Sigmoid colon (tissue), 7 donors: ENCODE results near the gene SCN1B. TPM values are rescaled to one million over a fixed set of nuclear protein-coding genes. Genes with fewer than 3 reads are reported as not detected.

ENCODE experiments used
- DNase-seq: peaks from one replicate; pipeline ENCODE4 v3.0.0-alpha.2; 2019
- H3K27ac ChIP-seq, 4 donors: fragments of 200-600 bp; sonication (generic); one replicate each; pipeline ENCODE4 v1.5.1; 2016 to 2019; ENCODE audit warnings: mild to moderate bottlenecking in 1 of 4
- H3K27me3 ChIP-seq, 3 donors: fragments of 200-600 bp; sonication (generic); one replicate each; pipeline ENCODE4 v1.5.1; 2019; ENCODE audit warnings: mild to moderate bottlenecking in 1 of 3
- H3K36me3 ChIP-seq, 4 donors: fragments of 200-600 bp; sonication (generic); one replicate each; pipeline ENCODE4 v1.5.1; 2016 to 2019
- H3K4me1 ChIP-seq, 4 donors: fragments of 200-600 bp; sonication (generic); one replicate each; pipeline ENCODE4 v1.5.1; 2017 to 2019
- H3K4me3 ChIP-seq, 4 donors: fragments of 200-600 bp; sonication (generic); one replicate each; pipeline ENCODE4 v1.5.1; 2017 to 2019; ENCODE audit warnings: mild to moderate bottlenecking in 2 of 4, moderate library complexity in 1 of 4
- H3K9me3 ChIP-seq, 4 donors: fragments of 200-600 bp in 3 of 4; sonication (generic) in 3 of 4; one replicate each; pipeline versions ENCODE4 v1.5.1 to v1.6.1; 2013 to 2019
- EP300 ChIP-seq, 4 donors: sonication (generic); formaldehyde crosslinking; IDR thresholded peaks; one replicate each; pipeline ENCODE4 v1.6.1; 2017; ENCODE audit warnings: antibody characterized with exemption in 4 of 4
- POLR2A ChIP-seq, 2 donors: fragments of 450-650 bp; IDR thresholded peaks; one replicate each; pipeline ENCODE4 v1.6.1; 2016; ENCODE audit warnings: antibody characterized with exemption in 2 of 2, mild to moderate bottlenecking in 2 of 2, moderate library complexity in 2 of 2
- POLR2AphosphoS5 ChIP-seq, 4 donors: sonication (generic); formaldehyde crosslinking; IDR thresholded peaks; one replicate each; pipeline ENCODE4 v1.6.1; 2017; ENCODE audit warnings: antibody characterized with exemption in 4 of 4
- WGBS, 2 donors: extraction: QIAGEN DNeasy Blood & Tissue Kit; methylation state at CpG; one replicate each; pipeline ENCODE4 v1.1.7; 2013; 5-methylcytosine and 5-hydroxymethylcytosine counted together
- intact Hi-C: fragments of 100-400 bp; cut with DNase I; formaldehyde crosslinking; loops from one replicate; pipeline ENCODE4 v1.15.1; 2023
- polyA plus RNA-seq, 3 donors: library from polyadenylated mRNA; stranded (reverse); fragments of 200-250 nt; gene quantifications; one replicate each; pipeline ENCODE4 v1.2.3, GENCODE V29; 2013
- total RNA-seq, 4 donors: library from RNA; depleted of rRNA; stranded (reverse); fragments of >200 nt; gene quantifications; one replicate each; pipeline ENCODE4 v1.1.0, GENCODE V29; 2016
- TF ChIP-seq, protein P1 (sequence below), 4 experiments: fragments of 450-650 bp in 3 of 4; fragments of 200-600 bp in 1 of 4; IDR thresholded peaks; one replicate each; pipeline ENCODE4 v1.5.1; 2016 to 2019; ENCODE audit warnings: antibody characterized with exemption in 4 of 4, mild to moderate bottlenecking in 3 of 4, moderate library complexity in 2 of 4
- donor health status: healthy with polysubstance abuse.
- donor health status: Bipolar disorder and iron deficiency.
- donor health status: healthy.

Gene SCN1B
- total and polyA plus RNA-seq, 7 donors = 3.0 to 10.0 (median 5.7) TPM

GRCh38 chr19:35073941-35074340 lies 43.7 kb downstream of the SCN1B start:
- Histone ChIP-seq H3K4me3 (no peak overlapping the region), H3K4me1 (no peaks in the 10 kb centered on the region), H3K9me3 (peaks cover 0 to 5% (median 0%) of the 10 kb centered on the region in 4 donors), H3K27me3 (no peaks in the 10 kb centered on the region), H3K36me3 (no peaks in the 10 kb centered on the region), H3K27ac (no peak overlapping the region)
- WGBS, 2 donors = 66 to 80% methylated on average over 8 of the region's 8 CpGs
- no peak for DNase-seq
- intact Hi-C loops = no loop called here
- no peak for TF ChIP-seq POLR2A (IDR thresholded peaks at IDR 0.05)
- no peak for TF ChIP-seq EP300 (IDR thresholded peaks at IDR 0.05)
- TF ChIP-seq POLR2AphosphoS5 (IDR thresholded peaks at IDR 0.05) = no peak
- TF ChIP-seq, protein P1, sequence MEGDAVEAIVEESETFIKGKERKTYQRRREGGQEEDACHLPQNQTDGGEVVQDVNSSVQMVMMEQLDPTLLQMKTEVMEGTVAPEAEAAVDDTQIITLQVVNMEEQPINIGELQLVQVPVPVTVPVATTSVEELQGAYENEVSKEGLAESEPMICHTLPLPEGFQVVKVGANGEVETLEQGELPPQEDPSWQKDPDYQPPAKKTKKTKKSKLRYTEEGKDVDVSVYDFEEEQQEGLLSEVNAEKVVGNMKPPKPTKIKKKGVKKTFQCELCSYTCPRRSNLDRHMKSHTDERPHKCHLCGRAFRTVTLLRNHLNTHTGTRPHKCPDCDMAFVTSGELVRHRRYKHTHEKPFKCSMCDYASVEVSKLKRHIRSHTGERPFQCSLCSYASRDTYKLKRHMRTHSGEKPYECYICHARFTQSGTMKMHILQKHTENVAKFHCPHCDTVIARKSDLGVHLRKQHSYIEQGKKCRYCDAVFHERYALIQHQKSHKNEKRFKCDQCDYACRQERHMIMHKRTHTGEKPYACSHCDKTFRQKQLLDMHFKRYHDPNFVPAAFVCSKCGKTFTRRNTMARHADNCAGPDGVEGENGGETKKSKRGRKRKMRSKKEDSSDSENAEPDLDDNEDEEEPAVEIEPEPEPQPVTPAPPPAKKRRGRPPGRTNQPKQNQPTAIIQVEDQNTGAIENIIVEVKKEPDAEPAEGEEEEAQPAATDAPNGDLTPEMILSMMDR (IDR thresholded peaks at IDR 0.05) = no peak

DNA sequence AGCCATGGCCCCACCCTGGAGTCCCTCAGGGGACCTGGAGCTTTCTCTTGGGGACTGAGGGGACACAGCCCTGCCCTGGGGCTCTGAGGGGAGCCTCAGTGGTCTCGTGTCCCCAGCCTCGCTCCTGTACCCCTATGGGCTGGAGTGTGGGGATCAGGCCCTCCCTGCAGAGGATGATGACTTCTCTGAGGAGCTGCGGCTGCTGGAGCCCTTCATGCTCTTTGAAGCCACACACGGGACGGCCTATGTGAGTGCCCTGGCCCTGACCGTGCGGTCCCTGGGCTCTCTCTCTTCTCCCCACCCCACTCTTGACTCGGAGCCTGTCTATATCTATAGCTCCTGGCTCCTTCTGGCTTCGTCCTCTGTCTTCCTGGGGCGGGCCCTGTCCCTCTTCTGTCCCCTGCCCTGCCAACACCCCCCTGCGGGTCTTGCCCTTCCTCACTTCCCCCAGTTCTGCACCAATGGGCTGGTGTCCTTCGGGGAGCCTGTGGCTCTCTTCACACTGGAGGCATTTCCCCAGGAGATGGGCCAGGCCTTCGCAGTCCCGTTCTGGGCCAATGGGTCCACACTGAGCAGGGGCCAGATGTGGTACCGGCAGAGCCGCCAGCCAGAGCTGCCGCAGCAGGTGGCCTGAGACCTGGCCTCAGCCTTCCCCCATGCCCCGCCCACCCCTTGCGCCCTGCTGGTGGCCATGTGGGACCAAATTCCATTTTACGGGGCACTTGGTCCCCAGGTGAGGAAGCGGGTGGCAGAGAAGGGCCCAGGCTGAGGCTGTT lies 44.3 kb downstream of the SCN1B start:
- intact Hi-C loops = no loop called here
- 78 to 86% methylated on average over 21 of the region's 21 CpGs for WGBS, 2 donors
- no peak for DNase-seq
- H3K36me3 ChIP-seq = no peaks in the 10 kb centered on the region
- H3K4me3 ChIP-seq = no peak overlapping the region
- no peak overlapping the region for H3K27ac ChIP-seq
- no peaks in the 10 kb centered on the region for H3K27me3 ChIP-seq
- no peaks in the 10 kb centered on the region for H3K4me1 ChIP-seq
- TF ChIP-seq, protein P1 (IDR thresholded peaks at IDR 0.05) = no peak
- TF ChIP-seq EP300 (IDR thresholded peaks at IDR 0.05) = no peak
- no peak for TF ChIP-seq POLR2A (IDR thresholded peaks at IDR 0.05)
- TF ChIP-seq POLR2AphosphoS5 (IDR thresholded peaks at IDR 0.05) = no peak
- peaks cover 0 to 5% (median 0%) of the 10 kb centered on the region in 4 donors for H3K9me3 ChIP-seq

- Histone ChIP-seq H3K9me3 (peaks cover 0 to 3% (median 0%) of the 10 kb centered on the region in 4 donors), H3K27ac (no peak overlapping the region), H3K4me1 (no peaks in the 10 kb centered on the region), H3K36me3 (no peaks in the 10 kb centered on the region), H3K27me3 (no peaks in the 10 kb centered on the region), H3K4me3 (no peak overlapping the region)
- intact Hi-C loops = no loop called here
- 90% methylated on average over 21 of the region's 21 CpGs for WGBS, 2 donors
- DNase-seq = no peak
- TF ChIP-seq, protein P1 (IDR thresholded peaks at IDR 0.05) = no peak
- TF ChIP-seq POLR2A (IDR thresholded peaks at IDR 0.05) (no peak), EP300 (IDR thresholded peaks at IDR 0.05) (no peak)
These were observed 45.1 kb downstream of the SCN1B start for GRCh38 chr19:35075202-35076025.

- TF ChIP-seq, protein P1 (IDR thresholded peaks at IDR 0.05) = no peak
- no peak for TF ChIP-seq POLR2AphosphoS5 (IDR thresholded peaks at IDR 0.05)
- no peak for TF ChIP-seq POLR2A (IDR thresholded peaks at IDR 0.05)
- no peak for TF ChIP-seq EP300 (IDR thresholded peaks at IDR 0.05)
- intact Hi-C loops = no loop called here
- no peaks in the 10 kb centered on the region for H3K9me3 ChIP-seq
- no peaks in the 10 kb centered on the region for H3K4me1 ChIP-seq
- H3K27ac ChIP-seq = no peak overlapping the region
- H3K27me3 ChIP-seq = no peaks in the 10 kb centered on the region
- DNase-seq = no peak
- H3K36me3 ChIP-seq = no peaks in the 10 kb centered on the region
- WGBS, 2 donors = 82 to 85% methylated on average over 6 of the region's 6 CpGs
- no peak overlapping the region for H3K4me3 ChIP-seq
These were observed 45.7 kb downstream of the SCN1B start for GRCh38 chr19:35076026-35076370.
